Activated CD8-positive, alpha-beta memory T cell treated with anti-CD3 and anti-CD28 coated beads for 1 hour (primary cell): Measurements from ENCODE around the gene EXOG.

Source experiments
- DNase-seq, 2 donors: peaks; one replicate each; pipeline ENCODE4 v3.0.0-alpha.2; 2020; ENCODE audit warnings: low read depth in 1 of 2; ENCODE audit errors: extremely low read depth in 1 of 2

Gene EXOG

GRCh38 chr3:38496131-38496910, at the start of gene EXOG:
Gene EXOG, plus strand, starts transcription at chr3:38496340. Its CDS starts 28 bp downstream, at chr3:38496368.
- peak; percentile 84 to 96 for DNase-seq

GRCh38 chr3:38446812-38447211, 49.3 kb upstream of the EXOG start:
- DNase-seq = no peak

GRCh38 chr3:38450853-38451252, 45.3 kb upstream of the EXOG start:
- no peak for DNase-seq

GRCh38 chr3:38453075-38453912, 42.8 kb upstream of the EXOG start, which contains the start of gene ACVR2B:
Gene ACVR2B, plus strand, starts transcription at chr3:38453890. Its CDS starts 433 bp downstream, at chr3:38454323.
- peak; percentile 9 to 48 for DNase-seq

- no peak for DNase-seq
Measured at GRCh38 chr3:38453913-38454177, 42.3 kb upstream of the EXOG start.

GRCh38 chr3:38454178-38454883, 41.8 kb upstream of the EXOG start:
- DNase-seq = no peak

- DNase-seq = peak in 1 of 2 donors; percentile 22
Measured at GRCh38 chr3:38454884-38455638, 41.1 kb upstream of the EXOG start.

- no peak for DNase-seq
Measured at GRCh38 chr3:38455639-38456430, 40.3 kb upstream of the EXOG start.

GRCh38 chr3:38457111-38458003, 38.8 kb upstream of the EXOG start:
- no peak for DNase-seq

- no peak for DNase-seq
Measured at GRCh38 chr3:38458796-38459498, 37.2 kb upstream of the EXOG start.

- no peak for DNase-seq
Measured at GRCh38 chr3:38459499-38460048, 36.6 kb upstream of the EXOG start.

GRCh38 chr3:38460377-38461270, 35.5 kb upstream of the EXOG start:
- no peak for DNase-seq

- no peak for DNase-seq
Measured at GRCh38 chr3:38465588-38466154, 30.5 kb upstream of the EXOG start.

- no peak for DNase-seq
Measured at GRCh38 chr3:38468765-38469164, 27.4 kb upstream of the EXOG start.

GRCh38 chr3:38469852-38470251, 26.3 kb upstream of the EXOG start:
- no peak for DNase-seq

- DNase-seq = no peak
Measured at GRCh38 chr3:38471260-38471857, 24.8 kb upstream of the EXOG start.
